ENCODE measurements around the gene EEF1AKMT2. TPM values are rescaled to one million over a fixed set of nuclear protein-coding genes. Genes with fewer than 3 reads are reported as not detected.

The EEF1AKMT2 gene
- total and polyA plus RNA-seq, 4 experiments from 2014 or later, result 18.2 to 31.1 (median 22.1) TPM

DNA sequence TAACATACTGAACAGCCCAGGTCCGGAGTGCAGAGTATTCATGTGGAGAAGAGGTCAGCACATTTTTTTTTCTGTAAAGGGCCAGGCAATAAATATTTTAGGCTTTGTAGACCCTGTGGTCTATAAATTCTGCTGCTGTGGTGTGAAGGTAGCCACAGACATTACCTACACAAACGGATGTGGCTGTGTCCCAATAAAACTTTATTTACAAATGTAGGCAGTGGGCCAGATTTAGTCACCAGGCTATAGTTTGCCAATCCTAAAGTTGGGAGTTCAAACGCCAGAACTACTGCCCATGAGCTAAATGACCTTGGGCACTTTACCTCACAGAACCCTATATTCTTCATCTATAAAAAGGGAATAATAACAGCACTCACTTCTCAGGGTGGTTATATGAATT lies 60.9 kb downstream of the EEF1AKMT2 start:
- POLR2A ChIA-PET (ENCODE audit: partially characterized antibody), result interaction anchor here (3.9 to 20.9 kb wide), 4 partner anchors 11 to 71 kb away, joined by 19 to 544 read pairs (median 150); no protein-coding TSS in a partner anchor

GRCh38 chr10:124728830-124729661 lies 62.6 kb downstream of the EEF1AKMT2 start:
- Mint-ChIP-seq H3K27me3 (no peaks in the 10 kb centered on the region), H3K36me3 (peaks cover 12 to 32% of the 10 kb centered on the region in 2 donors), H3K4me1 (peaks cover 70 to 100% (median 87%) of the 10 kb centered on the region in 4 donors), H3K27ac (peak overlapping the region; percentile 87 to 96 (median 93)), H3K9me3 (no peaks in the 10 kb centered on the region), H3K4me3 (peak overlapping the region; percentile 63 to 87 (median 74))
- intact Hi-C loops (cut with micrococcal nuclease), result loop anchor here (1.0 kb wide), 1 partner anchor 11 kb away; no protein-coding TSS in a partner anchor
- ChIA-PET POLR2A (ENCODE audit: partially characterized antibody) (interaction anchor here (1.0 to 20.9 kb wide), 11 partner anchors 10 to 81 kb away, joined by 3 to 544 read pairs (median 8); partner anchors contain the start of gene EEF1AKMT2), CTCF (ENCODE audit: partially characterized antibody) (interaction anchor here (0.6 to 22.6 kb wide), 13 partner anchors 5 to 188 kb away, joined by 3 to 556 read pairs (median 3); no protein-coding TSS in a partner anchor)
- Histone ChIP-seq H3K27ac (ENCODE audit: low read depth, low read length) (peak overlapping the region; percentile 27), H3K4me1 (ENCODE audit: insufficient read depth, low read length) (peaks cover 100% of the 10 kb centered on the region), H3K27me3 (ENCODE audit: insufficient read depth, low read length) (no peaks in the 10 kb centered on the region), H3K4me3 (ENCODE audit: low read length in 2 of 2) (peak overlapping the region in 1 of 2 donors; percentile 29), H3K9me3 (ENCODE audit: control insufficient read depth in 1 of 2, low read length in 2 of 2) (no peaks in the 10 kb centered on the region), H3K36me3 (ENCODE audit: insufficient read depth, low read length) (no peaks in the 10 kb centered on the region)
- DNase-seq, result peak in 1 of 5 donors; percentile 29

More for the DNA sequence above, 60.9 kb downstream of the EEF1AKMT2 start:
- peaks cover 100% of the 10 kb centered on the region for H3K4me1 ChIP-seq (ENCODE audit: insufficient read depth, low read length)
- no peaks in the 10 kb centered on the region for H3K9me3 Mint-ChIP-seq
- intact Hi-C loops (cut with micrococcal nuclease), result no loop called here
- no peak overlapping the region for H3K27ac ChIP-seq (ENCODE audit: low read depth, low read length)
- no peaks in the 10 kb centered on the region for H3K36me3 ChIP-seq (ENCODE audit: insufficient read depth, low read length)
- H3K36me3 Mint-ChIP-seq, result peaks cover 14 to 34% of the 10 kb centered on the region in 2 donors
- DNase-seq, result no peak
- H3K9me3 ChIP-seq (ENCODE audit: control insufficient read depth in 1 of 2, low read length in 2 of 2), result no peaks in the 10 kb centered on the region
- no peaks in the 10 kb centered on the region for H3K27me3 ChIP-seq (ENCODE audit: insufficient read depth, low read length)
- no peaks in the 10 kb centered on the region for H3K27me3 Mint-ChIP-seq
- no peak overlapping the region for H3K4me3 ChIP-seq (ENCODE audit: low read length in 2 of 2)
- peak overlapping the region in 5 of 7 donors; percentile 25 to 93 (median 87) for H3K27ac Mint-ChIP-seq
- peaks cover 73 to 100% (median 88%) of the 10 kb centered on the region in 4 donors for H3K4me1 Mint-ChIP-seq
- CTCF ChIA-PET (ENCODE audit: partially characterized antibody), result interaction anchor here (1.1 to 22.6 kb wide), 8 partner anchors 4 to 104 kb away, joined by 3 to 556 read pairs (median 4); no protein-coding TSS in a partner anchor
- H3K4me3 Mint-ChIP-seq, result peak overlapping the region in 4 of 8 donors; percentile 11 to 57 (median 38)

DNA sequence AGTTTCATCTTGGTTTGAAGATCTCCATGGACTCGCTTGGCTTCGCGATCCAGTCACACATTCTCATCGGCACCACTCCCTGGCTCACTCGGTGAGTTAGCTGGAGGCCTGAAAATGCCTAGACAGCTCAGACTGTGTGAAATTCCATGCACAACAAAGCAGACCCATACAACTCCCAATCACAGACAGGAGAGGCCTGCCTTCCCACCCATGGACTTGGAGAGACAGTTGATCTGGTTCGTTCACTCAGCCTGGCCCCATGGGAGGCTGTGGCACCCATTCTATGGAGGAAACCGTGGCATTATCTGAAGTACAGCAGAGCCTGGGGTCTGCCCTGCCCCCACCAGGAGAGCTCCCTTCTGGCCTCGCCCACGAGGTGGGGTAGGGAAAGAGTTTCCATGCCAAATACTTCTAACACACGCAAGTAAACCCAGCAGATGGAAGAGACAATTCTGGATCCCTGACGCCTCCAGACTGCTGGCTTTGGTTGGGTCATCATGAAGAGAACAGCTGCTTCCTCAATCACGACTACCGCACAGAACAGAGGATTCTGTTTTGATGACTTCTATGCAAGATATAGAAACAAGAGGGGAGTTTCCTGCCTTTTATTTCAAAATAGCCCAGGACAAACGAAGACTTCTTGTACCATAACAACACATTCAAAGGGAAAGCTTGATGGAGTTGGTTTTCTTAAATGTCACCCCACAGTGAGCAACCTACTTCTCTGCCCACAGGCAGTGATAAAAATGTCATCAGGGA lies 63.4 kb downstream of the EEF1AKMT2 start:
- DNase-seq, result peak in 3 of 5 donors; percentile 38 to 54 (median 49)
- peak overlapping the region; percentile 27 for H3K27ac ChIP-seq (ENCODE audit: low read depth, low read length)
- H3K27me3 Mint-ChIP-seq, result no peaks in the 10 kb centered on the region
- H3K4me3 Mint-ChIP-seq, result peak overlapping the region; percentile 63 to 87 (median 74)
- H3K9me3 Mint-ChIP-seq, result no peaks in the 10 kb centered on the region
- no peaks in the 10 kb centered on the region for H3K27me3 ChIP-seq (ENCODE audit: insufficient read depth, low read length)
- peak overlapping the region; percentile 87 to 96 (median 93) for H3K27ac Mint-ChIP-seq
- ChIA-PET POLR2A (ENCODE audit: partially characterized antibody) (interaction anchor here (0.7 to 20.9 kb wide), 9 partner anchors 9 to 83 kb away, joined by 4 to 544 read pairs (median 10); no protein-coding TSS in a partner anchor), CTCF (ENCODE audit: partially characterized antibody) (interaction anchor here (0.6 to 22.6 kb wide), 9 partner anchors 5 to 101 kb away, joined by 3 to 556 read pairs (median 5); no protein-coding TSS in a partner anchor)
- peaks cover 100% of the 10 kb centered on the region for H3K4me1 ChIP-seq (ENCODE audit: insufficient read depth, low read length)
- H3K4me3 ChIP-seq (ENCODE audit: low read length in 2 of 2), result peak overlapping the region in 1 of 2 donors; percentile 29
- H3K36me3 Mint-ChIP-seq, result peaks cover 12 to 31% of the 10 kb centered on the region in 2 donors
- intact Hi-C loops (cut with micrococcal nuclease), result no loop called here
- H3K4me1 Mint-ChIP-seq, result peaks cover 72 to 100% (median 88%) of the 10 kb centered on the region in 4 donors
- H3K36me3 ChIP-seq (ENCODE audit: insufficient read depth, low read length), result no peaks in the 10 kb centered on the region
- no peaks in the 10 kb centered on the region for H3K9me3 ChIP-seq (ENCODE audit: control insufficient read depth in 1 of 2, low read length in 2 of 2)

DNA sequence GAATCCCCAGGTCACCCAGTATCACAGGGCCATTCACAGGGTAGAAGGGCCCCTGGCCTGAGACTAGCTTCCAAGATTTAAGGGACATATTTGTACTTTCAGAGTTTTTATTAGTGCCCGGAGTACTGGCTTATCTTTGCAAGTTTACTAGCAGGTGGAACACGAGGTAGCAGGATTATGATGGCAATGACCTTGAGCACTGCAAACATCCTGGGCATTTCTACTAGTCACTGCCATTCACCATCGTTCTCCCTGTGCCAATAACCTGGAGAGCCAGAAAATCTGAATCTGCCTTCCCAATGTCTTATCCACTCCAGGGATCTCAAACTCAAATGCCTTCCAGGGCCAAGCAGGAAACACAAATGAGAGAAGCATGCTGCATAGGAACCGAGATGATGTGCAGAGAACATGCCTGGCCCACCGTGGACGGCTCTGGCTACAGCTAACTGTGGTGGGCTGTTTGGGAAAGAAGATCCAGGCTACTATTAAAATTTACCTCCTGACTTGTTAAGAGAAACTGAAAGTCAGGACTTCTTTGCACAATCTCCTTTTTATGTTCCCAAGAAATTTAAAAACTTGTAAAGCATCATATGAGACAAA lies 64.2 kb downstream of the EEF1AKMT2 start:
- no peak for DNase-seq
- Mint-ChIP-seq H3K36me3 (peaks cover 7 to 31% of the 10 kb centered on the region in 2 donors), H3K27me3 (no peaks in the 10 kb centered on the region), H3K27ac (peak overlapping the region; percentile 87 to 96 (median 93)), H3K9me3 (no peaks in the 10 kb centered on the region), H3K4me1 (peaks cover 75 to 100% (median 89%) of the 10 kb centered on the region in 4 donors), H3K4me3 (peak overlapping the region in 7 of 8 donors; percentile 21 to 87 (median 70))
- ChIA-PET POLR2A (ENCODE audit: partially characterized antibody) (interaction anchor here (0.7 to 20.9 kb wide), 8 partner anchors 8 to 82 kb away, joined by 3 to 544 read pairs (median 15); no protein-coding TSS in a partner anchor), CTCF (ENCODE audit: partially characterized antibody) (interaction anchor here (0.8 to 22.6 kb wide), 6 partner anchors 5 to 80 kb away, joined by 3 to 556 read pairs (median 5); no protein-coding TSS in a partner anchor)
- H3K4me1 ChIP-seq (ENCODE audit: insufficient read depth, low read length), result peaks cover 100% of the 10 kb centered on the region
- no peaks in the 10 kb centered on the region for H3K9me3 ChIP-seq (ENCODE audit: control insufficient read depth in 1 of 2, low read length in 2 of 2)
- no peaks in the 10 kb centered on the region for H3K36me3 ChIP-seq (ENCODE audit: insufficient read depth, low read length)
- no peak overlapping the region for H3K4me3 ChIP-seq (ENCODE audit: low read length in 2 of 2)
- peak overlapping the region; percentile 27 for H3K27ac ChIP-seq (ENCODE audit: low read depth, low read length)
- intact Hi-C loops (cut with micrococcal nuclease), result no loop called here
- no peaks in the 10 kb centered on the region for H3K27me3 ChIP-seq (ENCODE audit: insufficient read depth, low read length)

DNA sequence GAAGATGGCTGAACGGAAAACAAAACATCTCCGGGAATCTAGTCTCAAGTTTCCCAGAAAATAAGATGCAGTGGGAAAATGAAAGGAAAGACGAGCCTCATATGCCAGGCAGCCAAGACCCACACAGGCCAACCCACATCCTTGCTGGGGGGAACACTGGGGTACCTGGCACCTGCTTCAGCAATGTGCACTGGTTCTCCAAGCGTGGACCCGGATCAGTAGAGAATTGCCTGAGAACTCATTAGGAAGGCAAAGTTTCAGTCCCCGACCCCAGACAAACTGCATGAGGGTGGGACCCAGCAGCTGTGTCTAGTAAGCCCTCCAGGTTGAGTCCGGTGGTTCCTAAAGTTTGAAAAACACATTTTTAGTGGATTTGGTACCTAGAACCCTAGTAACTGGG lies 65.9 kb downstream of the EEF1AKMT2 start:
- ChIA-PET CTCF (ENCODE audit: partially characterized antibody) (interaction anchor here (18.1 to 22.6 kb wide), 2 partner anchors 3 to 9 kb away, joined by 556 read pairs; no protein-coding TSS in a partner anchor), POLR2A (ENCODE audit: partially characterized antibody) (interaction anchor here (1.0 to 20.9 kb wide), 6 partner anchors 7 to 79 kb away, joined by 3 to 544 read pairs (median 14); no protein-coding TSS in a partner anchor)
- H3K27ac Mint-ChIP-seq, result peak overlapping the region in 6 of 7 donors; percentile 72 to 96 (median 84)
- peaks cover 100% of the 10 kb centered on the region for H3K4me1 ChIP-seq (ENCODE audit: insufficient read depth, low read length)
- peaks cover 0 to 2% (median 0%) of the 10 kb centered on the region in 8 donors for H3K9me3 Mint-ChIP-seq
- H3K9me3 ChIP-seq (ENCODE audit: control insufficient read depth in 1 of 2, low read length in 2 of 2), result no peaks in the 10 kb centered on the region
- peak overlapping the region in 4 of 8 donors; percentile 10 to 74 (median 23) for H3K4me3 Mint-ChIP-seq
- H3K36me3 ChIP-seq (ENCODE audit: insufficient read depth, low read length), result no peaks in the 10 kb centered on the region
- no peaks in the 10 kb centered on the region for H3K27me3 ChIP-seq (ENCODE audit: insufficient read depth, low read length)
- intact Hi-C loops (cut with micrococcal nuclease), result no loop called here
- H3K27me3 Mint-ChIP-seq, result no peaks in the 10 kb centered on the region
- no peak for DNase-seq
- peaks cover 82 to 100% (median 91%) of the 10 kb centered on the region in 4 donors for H3K4me1 Mint-ChIP-seq
- no peak overlapping the region for H3K4me3 ChIP-seq (ENCODE audit: low read length in 2 of 2)
- peak overlapping the region; percentile 82 for H3K27ac ChIP-seq (ENCODE audit: low read depth, low read length)
- H3K36me3 Mint-ChIP-seq, result peaks cover 7 to 26% of the 10 kb centered on the region in 2 donors

DNA sequence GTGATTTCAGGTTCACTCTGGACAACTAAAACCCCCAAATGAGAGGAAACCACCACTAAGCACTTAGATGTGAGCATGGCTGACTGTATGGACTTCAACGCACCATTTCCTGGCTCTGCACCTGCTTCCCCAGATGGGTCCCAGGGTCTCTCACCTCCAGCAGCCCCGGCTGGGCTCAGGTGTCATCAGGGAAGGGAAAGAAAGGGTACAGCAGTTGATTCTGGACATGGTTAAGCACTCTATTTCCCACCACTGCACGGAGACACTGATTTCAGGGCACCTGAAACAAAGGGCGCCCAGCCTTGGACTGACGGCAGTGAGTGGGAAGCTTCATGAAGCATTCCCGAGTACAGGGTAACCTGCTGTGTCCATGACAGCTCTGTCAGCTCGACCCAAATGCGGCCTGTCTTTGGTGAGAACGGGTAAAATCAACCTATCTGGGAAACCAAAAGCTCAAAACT lies 66.5 kb downstream of the EEF1AKMT2 start:
- peaks cover 0 to 2% (median 0%) of the 10 kb centered on the region in 8 donors for H3K9me3 Mint-ChIP-seq
- peaks cover 7 to 26% of the 10 kb centered on the region in 2 donors for H3K36me3 Mint-ChIP-seq
- H3K4me3 Mint-ChIP-seq, result peak overlapping the region in 5 of 8 donors; percentile 54 to 85 (median 71)
- no peaks in the 10 kb centered on the region for H3K9me3 ChIP-seq (ENCODE audit: control insufficient read depth in 1 of 2, low read length in 2 of 2)
- H3K36me3 ChIP-seq (ENCODE audit: insufficient read depth, low read length), result no peaks in the 10 kb centered on the region
- no peaks in the 10 kb centered on the region for H3K27me3 Mint-ChIP-seq
- ChIA-PET CTCF (ENCODE audit: partially characterized antibody) (interaction anchor here (1.6 to 22.6 kb wide), 4 partner anchors 2 to 78 kb away, joined by 4 to 556 read pairs (median 282); no protein-coding TSS in a partner anchor), POLR2A (ENCODE audit: partially characterized antibody) (interaction anchor here (1.0 to 20.9 kb wide), 9 partner anchors 5 to 98 kb away, joined by 3 to 544 read pairs (median 22); no protein-coding TSS in a partner anchor)
- peaks cover 100% of the 10 kb centered on the region for H3K4me1 ChIP-seq (ENCODE audit: insufficient read depth, low read length)
- H3K27ac Mint-ChIP-seq, result peak overlapping the region; percentile 87 to 98 (median 96)
- H3K27me3 ChIP-seq (ENCODE audit: insufficient read depth, low read length), result no peaks in the 10 kb centered on the region
- no peak overlapping the region for H3K4me3 ChIP-seq (ENCODE audit: low read length in 2 of 2)
- no peak for DNase-seq
- H3K4me1 Mint-ChIP-seq, result peaks cover 80 to 100% (median 90%) of the 10 kb centered on the region in 4 donors
- H3K27ac ChIP-seq (ENCODE audit: low read depth, low read length), result peak overlapping the region; percentile 82
- intact Hi-C loops (cut with micrococcal nuclease), result no loop called here
